Caco-2 (cell line): ENCODE results near the gene XKR8. TPM values are rescaled to one million over a fixed set of nuclear protein-coding genes. Genes with fewer than 3 reads are reported as not detected.

Experiments
- BruUV-seq: library from RNA; stranded (reverse); fragments of 400-500 nt; replicated peaks from 2 replicates; lab custom pipeline; 2021; lab: Mats Ljungman, UMichigan
- CTCF ChIA-PET: fragments of 300-600 bp; sonication (Branson Sonifier 250); formaldehyde crosslinking; loops from one replicate; lab custom pipeline; 2022; ENCODE audit warnings: antibody characterized with exemption; lab: Charles Lee
- POLR2A ChIA-PET: fragments of 300-600 bp; sonication (Branson Sonifier 250); formaldehyde crosslinking; loops from one replicate; lab custom pipeline; 2022; ENCODE audit warnings: antibody characterized with exemption; lab: Charles Lee
- DNase-seq, 2 experiments: peaks; one replicate each; pipeline versions ENCODE4 v3.0.0 to v3.0.0-alpha.2; 2020 to 2022
- H3K27me3 ChIP-seq: replicated peaks from 2 replicates; pipeline ENCODE4 v1.6.0; 2011; ENCODE audit warnings: low read length; ENCODE audit not compliant: control insufficient read depth, insufficient read depth
- H3K36me3 ChIP-seq: 2 replicates; pipeline ENCODE4 v1.5.1; 2011; ENCODE audit warnings: low read length; ENCODE audit not compliant: control insufficient read depth, insufficient read depth
- H3K4me1 ChIP-seq: fragments of 250-450 bp; sonication (Bioruptor Pico); 2 replicates; pipeline ENCODE4 v1.5.1; 2020; ENCODE audit warnings: mild to moderate bottlenecking
- H3K4me3 ChIP-seq: 2 replicates; pipeline ENCODE4 v1.5.1; 2011; ENCODE audit warnings: low read depth, mild to moderate bottlenecking, control low read depth, low read length
- H3K9me3 ChIP-seq: fragments of 250-450 bp; sonication (Bioruptor Pico); 2 replicates; pipeline ENCODE4 v1.5.1; 2020; ENCODE audit warnings: mild to moderate bottlenecking, moderate library complexity
- H3K27ac Mint-ChIP-seq: one replicate; pipeline ENCODE4 v1.8.0; 2022; ENCODE audit warnings: mixed read lengths; ENCODE audit not compliant: unreplicated experiment
- H3K27me3 Mint-ChIP-seq: one replicate; pipeline ENCODE4 v1.8.0; 2022; ENCODE audit warnings: mixed read lengths; ENCODE audit not compliant: insufficient read depth, unreplicated experiment
- H3K36me3 Mint-ChIP-seq: one replicate; pipeline ENCODE4 v1.8.0; 2022; ENCODE audit warnings: mild to moderate bottlenecking, mixed read lengths; ENCODE audit not compliant: insufficient read depth, unreplicated experiment
- H3K4me1 Mint-ChIP-seq: one replicate; pipeline ENCODE4 v1.8.0; 2022; ENCODE audit warnings: low read depth, mixed read lengths; ENCODE audit not compliant: unreplicated experiment
- H3K4me3 Mint-ChIP-seq: one replicate; pipeline ENCODE4 v1.8.0; 2022; ENCODE audit warnings: mild to moderate bottlenecking, moderate library complexity, mixed read lengths; ENCODE audit not compliant: unreplicated experiment
- H3K9me3 Mint-ChIP-seq: one replicate; pipeline ENCODE4 v1.8.0; 2022; ENCODE audit warnings: mixed read lengths; ENCODE audit not compliant: unreplicated experiment
- CTCF ChIP-seq, 2 experiments: fragments of 200-600 bp in 1 of 2; IDR thresholded peaks; 1 replicate in 1 of 2; 2 replicates in 1 of 2; pipeline versions ENCODE4 v1.5.1 to v1.8.0; 2011 to 2022; ENCODE audit warnings: antibody characterized with exemption in 1 of 2, control low read depth in 1 of 2, inconsistent platforms in 1 of 2, low read depth in 1 of 2, low read length in 1 of 2, mild to moderate bottlenecking in 1 of 2, moderate library complexity in 1 of 2; ENCODE audit not compliant: insufficient read depth in 1 of 2, severe bottlenecking in 1 of 2, unreplicated experiment in 1 of 2
- intact Hi-C: fragments of 100-400 bp; cut with micrococcal nuclease; formaldehyde crosslinking; loops from one replicate; pipeline ENCODE4 v1.10.0; 2022; ENCODE audit not compliant: unreplicated experiment
- total RNA-seq: library from RNA; stranded (reverse); gene quantifications from 2 replicates; pipeline ENCODE4 v1.2.3, GENCODE V29; 2022

Gene XKR8
- total RNA-seq, 1 experiment from 2014 or later = 8.9 TPM

DNA sequence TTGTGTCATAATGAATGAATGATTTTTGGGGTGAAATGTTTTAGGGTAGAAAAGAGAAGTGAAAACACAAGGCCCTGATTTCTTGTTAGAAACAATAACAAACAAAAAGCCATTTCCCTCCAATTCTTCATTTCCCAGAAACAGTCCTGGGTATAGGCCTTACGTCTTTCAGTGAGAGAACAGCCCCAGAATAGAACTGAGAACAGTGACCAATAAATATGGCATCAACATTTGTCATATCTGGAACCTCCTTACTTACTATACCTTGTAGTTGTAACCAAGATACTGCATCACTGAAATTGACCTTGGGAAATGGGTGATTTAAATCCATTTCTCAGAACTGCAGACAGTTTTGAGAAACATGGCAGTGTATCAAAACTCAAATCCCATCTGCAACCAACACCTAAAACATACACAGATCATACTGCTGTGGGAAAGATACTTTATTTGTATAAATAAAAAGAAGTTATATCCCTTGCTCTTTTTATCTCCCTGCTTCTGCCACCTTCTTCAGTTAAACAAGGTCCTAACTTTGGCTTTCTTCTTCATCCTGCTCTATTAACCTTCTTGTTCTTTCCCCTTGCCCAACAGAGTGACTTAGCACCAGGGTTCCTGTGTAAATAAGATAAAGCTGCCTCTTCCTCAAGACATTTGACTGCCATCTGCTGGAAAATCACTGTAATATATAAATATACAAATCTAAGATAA is 19.5 kb downstream of the XKR8 start:
- no peaks in the 10 kb centered on the region for H3K27me3 ChIP-seq
- H3K4me1 ChIP-seq = no peaks in the 10 kb centered on the region
- no peaks in the 10 kb centered on the region for H3K9me3 ChIP-seq
- intact Hi-C loops = loop anchor here (1.0 to 5.0 kb wide), 2 partner anchors 37 to 121 kb away; no protein-coding TSS in a partner anchor
- Mint-ChIP-seq H3K36me3 (peaks cover 6% of the 10 kb centered on the region), H3K27ac (no peak overlapping the region), H3K4me1 (no peaks in the 10 kb centered on the region), H3K9me3 (no peaks in the 10 kb centered on the region), H3K4me3 (no peak overlapping the region), H3K27me3 (no peaks in the 10 kb centered on the region)
- peak in 1 of 2 experiments; percentile 24 for DNase-seq
- POLR2A ChIA-PET = no interaction called here
- CTCF ChIA-PET = interaction anchor here (0.7 kb wide), 1 partner anchor 61 kb away, joined by 3 read pairs; no protein-coding TSS in a partner anchor
- TF ChIP-seq CTCF (IDR thresholded peaks at IDR 0.05; ENCODE audit: insufficient read depth in 1 of 2, low read depth in 1 of 2, low read length in 1 of 2, severe bottlenecking in 1 of 2, unreplicated experiment in 1 of 2) = peak; percentile 30 to 47
- no peak overlapping the region for H3K4me3 ChIP-seq
- no TSS peak for BruUV-seq
- H3K36me3 ChIP-seq = no peaks in the 10 kb centered on the region

DNA sequence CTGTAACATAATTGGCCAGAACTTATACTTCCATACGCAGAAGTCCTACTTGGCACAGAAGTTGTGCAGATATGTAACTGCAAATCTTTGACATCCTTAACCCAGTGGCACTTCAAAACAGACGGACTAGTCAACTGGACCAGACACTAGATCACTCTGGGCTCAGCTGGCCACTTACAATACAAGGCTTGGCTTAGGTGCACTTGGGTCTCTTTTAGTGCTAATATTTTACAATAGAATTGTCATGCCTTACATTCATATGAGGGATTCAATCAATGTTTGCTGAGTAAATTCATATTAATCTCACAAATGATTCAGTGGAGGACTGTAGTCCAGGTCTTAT is 20.1 kb downstream of the XKR8 start:
- Histone ChIP-seq H3K9me3 (no peaks in the 10 kb centered on the region), H3K27me3 (no peaks in the 10 kb centered on the region), H3K36me3 (no peaks in the 10 kb centered on the region), H3K4me3 (no peak overlapping the region), H3K4me1 (no peaks in the 10 kb centered on the region)
- CTCF ChIA-PET = interaction anchor here (0.7 kb wide), 1 partner anchor 60 kb away, joined by 3 read pairs; no protein-coding TSS in a partner anchor
- DNase-seq = no peak
- Mint-ChIP-seq H3K27ac (no peak overlapping the region), H3K4me1 (no peaks in the 10 kb centered on the region), H3K4me3 (no peak overlapping the region), H3K36me3 (peaks cover 6% of the 10 kb centered on the region), H3K9me3 (no peaks in the 10 kb centered on the region), H3K27me3 (no peaks in the 10 kb centered on the region)
- BruUV-seq = no TSS peak
- TF ChIP-seq CTCF (IDR thresholded peaks at IDR 0.05; ENCODE audit: insufficient read depth in 1 of 2, low read depth in 1 of 2, low read length in 1 of 2, severe bottlenecking in 1 of 2, unreplicated experiment in 1 of 2) = no peak
- POLR2A ChIA-PET = no interaction called here
- intact Hi-C loops = loop anchor here (1.0 to 5.0 kb wide), 2 partner anchors 38 to 122 kb away; no protein-coding TSS in a partner anchor

DNA sequence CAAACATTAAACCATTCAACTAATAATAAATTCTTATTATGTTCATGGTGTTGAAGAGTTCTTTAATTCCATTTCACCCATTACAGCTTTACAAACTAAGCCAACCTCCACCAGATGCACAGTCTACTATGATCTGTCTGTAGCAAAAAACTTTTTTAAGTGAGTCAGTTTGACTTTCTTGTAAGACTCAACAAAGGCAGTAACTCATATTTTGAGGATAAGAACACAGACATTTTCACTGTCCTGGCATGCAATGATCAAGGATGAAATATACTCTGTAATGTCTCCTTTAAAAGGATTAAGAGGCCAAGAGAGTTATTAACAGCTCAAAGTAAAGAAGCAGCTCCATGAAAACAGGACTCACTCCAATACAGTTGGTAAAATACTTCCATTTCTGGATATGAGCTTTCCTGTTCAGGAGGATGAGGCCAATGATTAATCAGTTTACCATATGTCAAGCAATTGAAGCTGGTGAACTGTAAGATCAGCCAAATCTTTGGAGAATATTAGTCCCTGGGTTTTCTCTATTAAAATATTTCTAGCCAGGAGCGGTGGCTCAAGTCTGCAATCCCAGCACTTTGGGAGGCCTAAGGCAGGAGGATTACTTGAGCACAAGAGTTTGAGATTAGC is 20.6 kb downstream of the XKR8 start:
- TF ChIP-seq CTCF (IDR thresholded peaks at IDR 0.05; ENCODE audit: insufficient read depth in 1 of 2, low read depth in 1 of 2, low read length in 1 of 2, severe bottlenecking in 1 of 2, unreplicated experiment in 1 of 2) = no peak
- Histone ChIP-seq H3K27me3 (no peaks in the 10 kb centered on the region), H3K9me3 (no peaks in the 10 kb centered on the region), H3K4me3 (no peak overlapping the region), H3K4me1 (no peaks in the 10 kb centered on the region), H3K36me3 (no peaks in the 10 kb centered on the region)
- no peaks in the 10 kb centered on the region for H3K9me3 Mint-ChIP-seq
- no peak overlapping the region for H3K27ac Mint-ChIP-seq
- no peaks in the 10 kb centered on the region for H3K4me1 Mint-ChIP-seq
- CTCF ChIA-PET = interaction anchor here (0.6 kb wide), 1 partner anchor 12 kb away, joined by 3 read pairs; no protein-coding TSS in a partner anchor
- POLR2A ChIA-PET = no interaction called here
- BruUV-seq = no TSS peak
- intact Hi-C loops = no loop called here
- no peaks in the 10 kb centered on the region for H3K27me3 Mint-ChIP-seq
- H3K36me3 Mint-ChIP-seq = peaks cover 10% of the 10 kb centered on the region
- H3K4me3 Mint-ChIP-seq = no peak overlapping the region
- no peak for DNase-seq
